HepG2 (cell line): ENCODE measurements around the gene MOCS1. TPM values are rescaled to one million over a fixed set of nuclear protein-coding genes. Genes with fewer than 3 reads are reported as not detected.

Source experiments
- CEBPB ChIP-seq: IDR thresholded peaks from 2 replicates; pipeline ENCODE4 v1.6.1; 2011; ENCODE audit warnings: low read depth, low read length, improper control_type of control experiment, borderline replicate concordance
- CEBPG ChIP-seq: IDR thresholded peaks from 2 replicates; pipeline ENCODE4 v1.6.1; 2016
- CHD4 ChIP-seq: fragments of 200-600 bp; sonication (generic); IDR thresholded peaks from 2 replicates; pipeline ENCODE4 v1.7.0; 2017; ENCODE audit warnings: mild to moderate bottlenecking, low read length, borderline replicate concordance
- CSRNP2 ChIP-seq: sonication (generic); formaldehyde crosslinking; conservative IDR thresholded peaks from 2 replicates; pipeline ENCODE4 v1.8.0; 2022; ENCODE audit warnings: low read depth, missing genetic modification reagents
- IKZF4 ChIP-seq: sonication (generic); formaldehyde crosslinking; IDR thresholded peaks from 2 replicates; pipeline ENCODE4 v1.5.1; 2020; ENCODE audit warnings: borderline replicate concordance, mild to moderate bottlenecking, low read depth, missing genetic modification reagents; ENCODE audit errors: not compliant biosample characterization
- IKZF5 ChIP-seq: IDR thresholded peaks from 2 replicates; pipeline ENCODE4 v1.6.1; 2018; ENCODE audit warnings: missing genetic modification reagents, mild to moderate bottlenecking, missing compliant biosample characterization
- PBX3 ChIP-seq: sonication (generic); formaldehyde crosslinking; IDR thresholded peaks from 2 replicates; pipeline ENCODE4 v1.8.1; 2023; ENCODE audit warnings: missing genetic modification reagents, inconsistent platforms, borderline replicate concordance
- RBFOX2 ChIP-seq: fragments of 200-400 bp; formaldehyde crosslinking; IDR thresholded peaks from 2 replicates; pipeline ENCODE4 v1.6.1; 2017; ENCODE audit warnings: low read depth, mild to moderate bottlenecking, low read length
- SNAI1 ChIP-seq: sonication (generic); formaldehyde crosslinking; IDR thresholded peaks from 2 replicates; pipeline ENCODE4 v1.5.0; 2020; ENCODE audit warnings: mild to moderate bottlenecking, missing genetic modification reagents, borderline replicate concordance
- TP53 ChIP-seq: sonication (generic); formaldehyde crosslinking; conservative IDR thresholded peaks from 2 replicates; pipeline ENCODE4 v1.4.0; 2020; ENCODE audit warnings: missing genetic modification reagents
- U2AF2 ChIP-seq: fragments of 200-400 bp; formaldehyde crosslinking; IDR thresholded peaks from 2 replicates; pipeline ENCODE4 v1.6.1; 2017; ENCODE audit warnings: low read depth, mild to moderate bottlenecking, low read length
- USF2 ChIP-seq, 2 experiments: sonication (generic) in 1 of 2; formaldehyde crosslinking in 1 of 2; IDR thresholded peaks; 2 replicates each; pipeline versions ENCODE4 v1.5.1 to v1.6.1; 2011 to 2020; ENCODE audit warnings: borderline replicate concordance in 1 of 2, low read depth in 1 of 2, low read length in 1 of 2, mild to moderate bottlenecking in 1 of 2, missing genetic modification reagents in 1 of 2, moderate library complexity in 1 of 2
- ZBTB37 ChIP-seq: sonication (generic); formaldehyde crosslinking; IDR thresholded peaks from 2 replicates; pipeline ENCODE4 v1.4.0; 2020; ENCODE audit warnings: mild to moderate bottlenecking, missing genetic modification reagents
- ZNF605 ChIP-seq: sonication (generic); formaldehyde crosslinking; IDR thresholded peaks from 2 replicates; pipeline ENCODE4 v1.8.0; 2022; ENCODE audit warnings: mild to moderate bottlenecking, missing genetic modification reagents
- ZNF629 ChIP-seq: sonication (generic); formaldehyde crosslinking; conservative IDR thresholded peaks from 2 replicates; pipeline ENCODE4 v1.5.0; 2020; ENCODE audit warnings: missing genetic modification reagents
- ZNF704 ChIP-seq: sonication (generic); formaldehyde crosslinking; IDR thresholded peaks from 2 replicates; pipeline ENCODE4 v1.8.1; 2023; ENCODE audit warnings: mild to moderate bottlenecking, inconsistent platforms, moderate library complexity, missing genetic modification reagents, borderline replicate concordance
- ZNF713 ChIP-seq: sonication (generic); formaldehyde crosslinking; IDR thresholded peaks from 2 replicates; pipeline ENCODE4 v1.4.0; 2020; ENCODE audit warnings: mild to moderate bottlenecking, missing genetic modification reagents
- ZNF790 ChIP-seq: sonication (generic); formaldehyde crosslinking; IDR thresholded peaks from 2 replicates; pipeline ENCODE4 v1.8.0; 2022; ENCODE audit warnings: missing genetic modification reagents, mild to moderate bottlenecking, borderline replicate concordance
- ZNF792 ChIP-seq: IDR thresholded peaks from 2 replicates; pipeline ENCODE4 v1.6.1; 2016
- ZSCAN30 ChIP-seq: sonication (generic); formaldehyde crosslinking; IDR thresholded peaks from 2 replicates; pipeline ENCODE4 v1.5.0; 2020; ENCODE audit warnings: mild to moderate bottlenecking, missing genetic modification reagents
- polyA plus RNA-seq, 8 experiments: library from polyadenylated mRNA; depleted of rRNA in 3 of 8; stranded (reverse) in 7 of 8; unstranded in 1 of 8; fragments of >200 nt; fragmentation: Illumina TruSeq in 4 of 8; extraction: Trizol in 4 of 8; gene quantifications; 2 replicates each; pipeline versions ENCODE4 v1.2.1 to v1.2.3, GENCODE V29; 2011 to 2016; ENCODE audit warnings: low read depth in 4 of 8, missing spikeins in 1 of 8, mixed read lengths in 1 of 8; ENCODE audit not compliant: insufficient read depth in 1 of 8
- total RNA-seq, 5 experiments: library from RNA; depleted of rRNA; stranded (reverse); fragments of >200 nt; fragmentation: Illumina TruSeq; extraction: Trizol; gene quantifications; 2 replicates each; pipeline ENCODE4 v1.2.3, GENCODE V29; 2016; ENCODE audit warnings: low read depth in 1 of 5

The MOCS1 gene
- total and polyA plus RNA-seq, 2 of the 13 experiments (the other 11 are each of a cell fraction or from before 2014, with no cell fraction given): 5.3 to 11.7 TPM

GRCh38 chr6:39934131-39934757, at the start of gene MOCS1 (continued):
- TF ChIP-seq SNAI1 (CRISPR knock-in tag) (no peak), U2AF2 (no peak), IKZF5 (peak; percentile 77; the same call in 1 of the 2 replicates), CEBPB (no peak), CHD4 (no peak), CEBPG (CRISPR knock-in tag) (no peak), ZNF629 (CRISPR knock-in tag) (no peak), TP53 (no peak), CSRNP2 (CRISPR knock-in tag) (no peak), USF2 (IDR thresholded peaks at IDR 0.05; ENCODE audit: low read depth, low read length) (no peak), USF2 (CRISPR knock-in tag; IDR thresholded peaks at IDR 0.05; ENCODE audit: borderline replicate concordance) (peak; percentile 10; the same call in 1 of the 2 replicates), ZNF790 (CRISPR knock-in tag) (no peak), ZNF704 (CRISPR knock-in tag) (no peak), IKZF4 (no peak), ZNF605 (CRISPR knock-in tag) (peak; percentile 81), PBX3 (no peak; the same call in 1 of the 2 replicates), ZBTB37 (CRISPR knock-in tag) (no peak), ZSCAN30 (no peak), ZNF713 (CRISPR knock-in tag) (0 out of 2 replicates have a peak, but pooled peaks have one; percentile 62), RBFOX2 (peak; percentile 89), ZNF792 (CRISPR knock-in tag) (peak; percentile 75; the same call in 1 of the 2 replicates)
